Amygdala (tissue), 56 donors: ENCODE results near the gene DNAJC8.

Experiments used
- DNase-seq, 56 donors: peaks; one replicate each; lab custom pipeline; 2025; lab: John Stamatoyannopoulos, UW

Gene DNAJC8

GRCh38 chr1:28175955-28176485 lies 56.8 kb downstream of the DNAJC8 start:
- no peak for DNase-seq

DNA sequence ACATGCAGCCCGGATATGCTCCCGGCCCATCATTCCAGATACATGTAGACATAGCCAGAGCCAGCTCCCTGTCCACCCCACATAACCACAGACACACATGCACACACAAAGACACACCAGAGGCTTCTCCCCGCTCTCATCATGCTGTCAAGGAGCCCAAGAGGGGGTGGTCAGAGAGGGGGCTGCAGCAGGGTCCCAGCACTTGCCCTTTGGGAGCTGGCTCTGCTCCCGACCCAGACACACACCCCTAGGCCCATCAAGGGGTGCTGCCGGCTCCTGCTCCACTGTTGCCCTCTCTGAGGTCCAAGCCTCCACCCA lies 58.9 kb downstream of the DNAJC8 start:
- DNase-seq: peak in 1 of 56 donors; percentile 36

DNA sequence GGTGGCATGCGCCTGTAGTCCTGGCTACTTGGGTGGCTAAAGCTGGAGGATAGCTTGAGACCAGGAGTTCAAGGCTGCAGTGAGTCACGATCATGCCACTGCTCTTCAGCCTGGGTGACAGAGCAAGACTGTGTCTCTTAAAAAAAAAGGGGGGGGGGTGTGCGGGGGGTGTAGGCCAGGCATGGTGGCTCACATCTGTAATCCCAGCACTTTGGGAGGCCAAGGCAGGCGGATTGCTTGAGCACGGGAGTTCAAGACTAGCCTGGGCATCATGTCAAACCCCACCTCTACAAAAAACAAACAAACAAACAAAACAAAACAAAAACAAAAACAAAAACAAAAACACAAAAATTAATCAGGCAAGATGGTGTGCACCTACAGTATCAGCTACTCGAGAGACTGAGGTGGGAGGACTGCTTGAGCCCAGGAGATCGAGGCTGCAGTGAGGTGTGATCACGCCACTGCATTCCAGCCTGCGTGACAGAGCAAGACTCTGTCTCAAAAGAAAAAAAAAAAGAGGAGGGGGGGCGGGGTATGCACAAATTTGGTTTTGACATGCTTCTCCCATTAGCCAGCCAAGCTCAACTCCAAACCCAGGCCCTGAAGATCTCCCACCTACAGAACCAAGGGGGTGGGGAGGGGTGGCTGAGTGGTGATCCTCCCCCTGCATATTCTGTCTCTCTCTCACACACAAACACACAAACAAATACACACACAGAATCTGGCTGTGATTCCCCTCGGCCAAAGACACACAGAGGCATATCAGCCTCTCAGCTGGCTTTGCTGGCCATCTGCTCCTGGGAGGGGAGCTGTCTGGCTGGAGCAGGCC lies 59.5 kb downstream of the DNAJC8 start:
- peak in 39 of 56 donors; percentile 9 to 76 (median 47) for DNase-seq

DNA sequence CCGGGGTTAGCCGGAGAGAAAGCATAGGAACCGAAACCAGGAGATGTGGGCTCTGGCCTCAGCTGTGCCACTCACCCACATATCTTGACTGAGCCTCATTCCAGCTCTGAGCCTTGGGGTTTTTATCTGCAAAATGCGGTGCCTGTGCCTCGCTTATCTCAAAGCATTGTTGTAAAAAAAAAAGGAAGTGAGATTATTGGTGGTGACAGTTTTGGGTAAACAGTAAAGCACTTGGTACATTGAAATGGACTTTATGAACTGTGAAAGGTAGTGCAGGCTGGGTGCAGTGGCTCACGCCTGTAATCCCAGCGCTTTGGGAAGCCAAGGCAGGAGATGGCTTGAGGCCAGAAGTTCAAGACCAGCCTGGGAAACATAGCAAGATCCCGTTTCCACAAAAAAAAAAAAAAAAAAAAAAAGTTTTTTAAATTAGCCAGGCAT lies 60.1 kb downstream of the DNAJC8 start:
- peak in 15 of 56 donors; percentile 9 to 63 (median 18) for DNase-seq

DNA sequence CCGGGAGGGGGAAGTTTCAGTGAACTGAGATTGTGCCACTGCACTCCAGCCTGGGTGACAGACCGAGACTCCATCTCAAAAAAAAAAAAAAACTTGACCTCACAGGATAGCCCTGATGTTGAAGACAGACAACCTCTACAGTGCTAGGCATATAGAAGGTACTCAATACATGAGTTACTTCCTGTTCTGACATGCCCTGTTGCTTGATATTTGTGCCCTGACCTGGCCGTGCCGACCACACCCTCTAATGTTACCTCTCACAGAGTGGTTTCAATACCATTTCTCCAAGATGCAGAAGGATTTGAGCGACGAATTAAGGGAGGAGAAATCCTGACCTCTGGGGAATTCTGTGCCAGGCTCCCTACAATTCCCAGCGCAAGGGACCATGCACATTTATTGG lies 61.6 kb downstream of the DNAJC8 start:
- DNase-seq: no peak

- no peak for DNase-seq
Observed at GRCh38 chr1:28170001-28170596, 62.7 kb downstream of the DNAJC8 start.

- DNase-seq: peak in 48 of 56 donors; percentile 15 to 89 (median 64)
Observed at GRCh38 chr1:28163496-28164161, 69.2 kb downstream of the DNAJC8 start.

- no peak for DNase-seq
Observed at GRCh38 chr1:28162151-28162550, 70.7 kb downstream of the DNAJC8 start.

DNA sequence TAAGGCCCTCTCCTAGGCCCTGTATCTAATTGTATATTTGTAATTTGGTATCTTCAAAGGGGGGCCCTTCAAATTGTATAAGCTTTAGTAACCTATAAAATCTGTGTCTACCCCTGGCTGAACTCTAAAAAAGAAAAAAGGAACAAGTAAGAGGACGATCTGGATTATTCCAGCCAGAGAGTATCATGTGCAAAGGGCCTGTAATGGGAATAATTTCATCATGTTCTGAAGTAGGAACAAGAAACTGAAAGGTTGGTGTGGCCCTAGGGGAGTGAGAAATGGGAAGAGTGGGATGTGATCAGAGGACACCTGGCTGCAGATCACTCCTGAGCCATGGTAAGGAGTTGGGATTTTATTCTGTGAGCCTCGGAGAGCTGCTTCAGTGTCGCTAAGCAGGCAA lies 71.1 kb downstream of the DNAJC8 start:
- no peak for DNase-seq

DNA sequence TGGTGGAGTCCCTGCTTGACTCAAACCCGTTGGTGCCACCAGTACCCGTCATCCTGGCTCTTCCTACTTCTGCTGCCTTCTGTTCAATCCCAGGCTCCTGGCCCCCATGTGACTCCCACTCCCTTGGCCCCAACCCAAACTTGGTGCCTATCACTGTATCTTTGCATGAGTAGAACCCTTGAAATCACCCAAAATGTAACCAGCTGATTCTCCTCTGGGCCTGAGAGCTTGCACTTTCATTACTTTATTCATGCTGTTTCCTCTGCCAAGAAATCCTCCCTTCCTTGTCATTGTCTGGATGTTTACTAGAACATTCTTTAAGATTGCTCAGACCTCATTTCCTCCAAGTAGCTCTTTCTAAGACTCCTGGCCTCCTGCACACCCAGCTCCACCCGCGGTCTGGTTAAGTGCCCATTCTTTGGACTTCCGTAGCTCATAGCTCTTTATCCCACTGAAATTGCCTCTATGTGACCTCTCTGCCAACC lies 72.0 kb downstream of the DNAJC8 start:
- DNase-seq: peak in 1 of 56 donors; percentile 45

GRCh38 chr1:28159680-28160079 lies 73.1 kb downstream of the DNAJC8 start:
- no peak for DNase-seq

- no peak for DNase-seq
Observed at GRCh38 chr1:28159243-28159642, 73.6 kb downstream of the DNAJC8 start.

- no peak for DNase-seq
Observed at GRCh38 chr1:28157894-28158293, 74.9 kb downstream of the DNAJC8 start.

DNA sequence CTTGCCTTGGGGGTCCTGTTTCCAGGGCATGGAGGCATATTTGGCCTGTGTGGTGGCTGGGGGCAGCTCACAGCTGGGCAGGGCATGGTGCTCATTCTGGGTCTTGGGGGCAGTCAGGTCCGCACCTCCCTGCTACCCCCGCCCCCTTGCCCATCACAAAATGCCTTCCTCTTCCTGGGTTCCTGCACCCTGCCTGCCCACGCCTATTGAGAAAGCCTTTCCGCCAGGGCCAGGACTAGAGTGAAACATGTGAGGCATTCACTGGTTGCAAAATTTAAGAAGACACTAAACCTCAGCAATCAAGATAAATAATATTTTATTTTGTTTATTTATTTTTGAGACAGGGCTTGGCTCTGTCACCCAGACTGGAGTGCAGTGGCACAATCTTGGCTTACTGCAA lies 76.0 kb downstream of the DNAJC8 start:
- DNase-seq: peak in 4 of 56 donors; percentile 8 to 20 (median 14)

- no peak for DNase-seq
Observed at GRCh38 chr1:28155628-28156027, 77.2 kb downstream of the DNAJC8 start.

DNA sequence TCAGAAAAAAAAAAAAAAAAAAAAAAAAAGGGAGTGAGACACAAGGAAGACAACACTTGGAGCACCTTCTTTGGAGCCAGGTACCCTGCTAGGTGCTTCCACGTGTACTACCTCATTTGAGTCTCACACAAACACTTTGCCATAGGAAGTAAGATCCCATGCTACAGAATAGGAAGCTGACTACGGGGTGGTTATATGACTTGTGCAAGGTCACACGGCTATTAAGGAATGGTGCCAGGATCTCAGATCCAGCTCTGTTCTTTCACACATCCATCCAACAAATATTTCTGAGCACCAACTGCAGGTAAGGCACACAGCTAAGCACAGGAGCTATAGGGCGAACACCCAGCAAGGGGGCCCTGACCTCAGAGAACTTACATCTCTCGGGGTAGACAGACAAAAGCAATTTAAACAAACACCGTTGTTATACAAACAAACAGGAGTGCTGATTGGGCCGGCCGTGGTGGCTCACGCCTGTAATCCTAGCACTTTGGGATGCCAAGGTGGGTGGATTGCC lies 78.7 kb downstream of the DNAJC8 start:
- DNase-seq: no peak
